ENCODE data around the gene JMJD1C.

The JMJD1C gene

DNA sequence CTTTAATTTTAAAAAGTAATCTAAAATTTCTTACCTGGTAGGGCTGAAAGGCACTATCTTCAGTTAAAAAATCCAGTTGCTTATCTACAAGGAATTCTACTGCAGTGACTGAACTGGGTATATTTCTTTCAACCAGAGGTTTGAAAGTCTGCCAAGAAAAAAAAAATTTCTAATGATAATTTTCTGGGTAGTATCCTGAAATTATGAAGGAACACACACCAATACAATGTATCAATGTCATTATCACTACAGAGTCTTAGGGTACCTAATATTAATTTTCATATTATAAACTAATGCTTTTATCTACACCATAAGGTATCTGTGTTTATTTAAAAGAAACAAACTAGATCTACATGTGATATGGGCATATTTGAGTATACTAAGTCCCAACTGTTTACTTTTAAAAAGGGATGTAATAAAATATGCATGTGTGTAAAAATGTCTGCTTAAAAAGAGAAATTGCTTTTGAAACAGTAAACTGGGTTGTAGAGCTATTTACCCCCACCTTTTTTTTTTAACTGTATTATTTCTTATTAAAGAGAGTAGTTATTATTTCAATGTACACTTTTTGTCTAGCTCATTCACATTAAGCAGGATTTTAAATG, 201.1 kb downstream of the JMJD1C start:
- no peak for DNase-seq (ENCODE audit: extremely low read depth in 1 of 2, low read depth in 1 of 2)

DNA sequence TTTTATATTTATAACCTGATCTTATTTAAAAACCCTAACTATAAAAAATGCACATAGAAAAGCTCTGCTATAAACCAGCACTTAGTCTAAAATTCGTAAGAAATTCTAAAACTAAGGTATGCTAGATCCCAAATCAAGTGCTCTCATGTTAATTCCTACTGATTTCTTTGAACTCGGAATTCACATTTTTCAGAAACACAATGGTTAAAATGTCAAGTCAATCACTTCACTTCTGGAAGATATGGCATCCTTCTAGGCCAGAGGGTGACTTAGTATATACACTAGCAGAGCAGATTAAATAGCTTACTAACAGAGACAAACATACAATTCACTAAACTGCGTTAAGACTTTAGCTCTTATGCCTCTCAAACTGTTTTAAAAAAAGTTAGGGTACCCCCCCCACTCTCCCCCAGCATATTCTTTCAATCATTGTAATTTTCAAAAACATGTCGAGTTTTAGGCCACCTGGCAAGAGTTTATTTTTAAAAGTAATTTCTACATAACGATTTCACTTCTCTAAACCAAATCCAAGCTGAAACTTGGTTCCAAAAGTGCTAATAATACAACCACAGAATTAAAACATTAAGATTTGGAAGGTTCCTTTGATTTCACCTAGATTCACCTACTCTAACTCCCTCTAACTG, 203.2 kb downstream of the JMJD1C start:
- no peak for DNase-seq (ENCODE audit: extremely low read depth in 1 of 2, low read depth in 1 of 2)

DNA sequence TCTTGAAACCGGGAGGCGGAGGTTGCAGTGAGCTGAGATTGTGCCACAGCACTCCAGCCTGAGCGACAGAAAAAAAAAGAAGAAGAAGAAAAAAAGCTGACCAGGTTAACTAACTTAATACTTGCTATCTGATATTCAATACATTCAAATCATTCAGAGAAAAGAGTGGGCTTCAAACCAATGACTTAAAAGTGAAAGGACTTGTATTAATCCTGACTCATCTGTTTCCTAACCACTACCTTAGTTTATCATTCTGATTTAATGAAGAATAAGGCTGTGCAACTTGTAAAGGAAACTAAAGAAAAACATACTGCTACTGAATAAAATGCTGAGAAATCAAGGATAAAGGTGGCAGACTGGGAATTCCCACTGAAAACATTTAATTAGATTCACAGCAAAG, 204.3 kb downstream of the JMJD1C start:
- DNase-seq (ENCODE audit: extremely low read depth in 1 of 2, low read depth in 1 of 2) = no peak

DNA sequence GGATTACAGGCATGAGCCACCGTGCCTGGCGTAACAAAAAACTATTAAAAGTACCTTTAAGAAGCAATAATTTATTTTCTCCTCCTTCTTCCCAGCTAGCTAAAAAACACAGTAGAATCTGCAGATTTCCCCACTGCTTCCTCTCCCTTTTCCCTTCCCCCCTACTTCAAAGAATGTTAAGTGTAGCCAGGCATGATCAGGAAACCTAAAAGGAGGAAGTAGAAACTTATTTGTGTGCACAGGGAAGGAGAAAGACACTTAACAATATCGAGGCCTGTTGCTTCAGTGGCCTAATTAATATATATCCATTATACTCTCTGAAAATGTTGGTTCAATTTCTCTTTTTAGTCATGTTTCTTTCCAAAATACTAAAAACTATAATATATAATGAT, 204.9 kb downstream of the JMJD1C start:
- no peak for DNase-seq (ENCODE audit: extremely low read depth in 1 of 2, low read depth in 1 of 2)

DNA sequence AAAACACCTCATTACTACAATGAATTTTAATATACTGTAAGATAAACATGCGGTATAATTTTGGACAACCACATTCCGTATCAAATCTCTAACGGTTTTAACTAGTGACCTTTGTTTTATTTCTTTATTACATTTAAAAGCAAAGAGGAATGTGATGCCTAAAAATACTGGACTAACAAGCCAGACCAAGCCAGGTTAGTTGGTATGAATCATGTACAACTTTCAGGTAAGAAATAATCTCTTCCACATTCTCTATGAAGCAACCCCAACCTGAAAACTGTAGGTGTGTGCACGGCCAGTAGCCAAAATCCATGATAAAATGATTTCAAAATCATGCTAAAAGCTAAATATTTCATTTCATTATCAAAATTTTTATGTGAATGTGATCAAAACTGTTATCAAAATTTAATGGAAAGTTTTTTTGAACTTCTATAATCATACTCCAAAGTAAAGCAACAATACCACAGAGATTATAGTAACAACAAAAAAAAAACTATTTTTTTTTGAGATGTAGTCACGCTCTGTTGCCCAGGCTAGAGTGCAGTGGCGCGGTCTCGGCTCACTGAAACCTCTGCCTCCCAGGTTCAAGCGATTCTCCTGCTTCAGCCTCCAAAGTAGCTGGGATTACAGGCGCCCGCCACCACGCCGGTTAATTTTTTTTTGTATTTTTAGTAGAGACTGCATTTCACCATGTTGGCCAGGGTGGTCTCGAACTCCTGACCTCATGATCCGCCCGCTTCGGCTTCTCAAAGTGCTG, 205.5 kb downstream of the JMJD1C start:
- no peak for DNase-seq (ENCODE audit: extremely low read depth in 1 of 2, low read depth in 1 of 2)

DNA sequence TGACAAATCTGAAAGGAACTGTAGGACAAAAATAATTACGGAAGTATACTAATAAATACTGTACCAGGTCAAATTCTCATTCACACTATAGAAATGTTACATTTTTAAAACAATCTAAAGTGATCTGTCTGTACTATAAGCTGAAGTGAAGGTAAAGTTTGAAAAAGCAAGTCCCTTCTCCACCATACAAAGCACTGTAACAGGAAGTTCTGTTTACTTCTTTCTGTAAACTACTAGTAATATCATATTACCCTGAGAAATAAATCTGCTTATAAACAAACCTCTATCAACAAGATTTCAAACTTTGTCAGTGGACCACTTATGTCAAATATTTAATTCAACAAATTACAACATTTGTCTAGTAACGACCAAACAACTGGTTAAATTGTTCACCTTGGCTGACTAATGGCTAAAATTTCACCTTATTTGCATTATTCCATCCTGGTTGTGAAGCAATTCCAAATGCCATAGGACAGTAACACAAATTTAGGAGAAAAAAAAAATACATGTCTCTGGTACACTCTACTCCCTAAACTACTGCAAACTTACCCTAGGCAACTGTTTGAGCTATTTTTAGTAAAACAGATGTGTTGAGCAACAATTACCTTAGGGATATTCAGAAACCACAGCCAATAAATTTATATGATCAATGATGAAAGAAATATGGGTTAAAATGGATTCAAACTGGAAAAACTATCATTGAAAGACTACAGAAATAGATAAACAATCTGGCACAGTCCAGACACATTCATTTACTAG, 206.7 kb downstream of the JMJD1C start:
- DNase-seq (ENCODE audit: extremely low read depth in 1 of 2, low read depth in 1 of 2) = no peak

DNA sequence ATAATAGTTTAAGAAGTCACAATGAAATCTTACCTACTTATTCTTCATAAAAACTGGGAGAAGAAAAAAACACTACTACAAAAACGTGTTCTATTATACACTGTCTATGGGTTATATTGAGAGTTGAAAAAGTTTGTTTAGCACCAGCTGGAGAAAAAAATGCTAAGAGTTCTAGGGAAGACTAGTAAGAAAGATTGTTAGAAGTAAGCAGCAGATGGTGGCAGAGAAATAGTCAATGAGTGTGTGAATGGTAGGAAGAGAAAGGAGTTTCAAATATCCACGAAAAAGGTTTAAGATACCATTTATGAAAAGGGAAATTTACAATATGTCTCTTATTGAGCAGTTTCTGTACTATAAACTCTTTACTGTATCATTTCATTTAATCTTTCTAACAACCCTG, 208.0 kb downstream of the JMJD1C start:
- DNase-seq (ENCODE audit: extremely low read depth in 1 of 2, low read depth in 1 of 2) = no peak

DNA sequence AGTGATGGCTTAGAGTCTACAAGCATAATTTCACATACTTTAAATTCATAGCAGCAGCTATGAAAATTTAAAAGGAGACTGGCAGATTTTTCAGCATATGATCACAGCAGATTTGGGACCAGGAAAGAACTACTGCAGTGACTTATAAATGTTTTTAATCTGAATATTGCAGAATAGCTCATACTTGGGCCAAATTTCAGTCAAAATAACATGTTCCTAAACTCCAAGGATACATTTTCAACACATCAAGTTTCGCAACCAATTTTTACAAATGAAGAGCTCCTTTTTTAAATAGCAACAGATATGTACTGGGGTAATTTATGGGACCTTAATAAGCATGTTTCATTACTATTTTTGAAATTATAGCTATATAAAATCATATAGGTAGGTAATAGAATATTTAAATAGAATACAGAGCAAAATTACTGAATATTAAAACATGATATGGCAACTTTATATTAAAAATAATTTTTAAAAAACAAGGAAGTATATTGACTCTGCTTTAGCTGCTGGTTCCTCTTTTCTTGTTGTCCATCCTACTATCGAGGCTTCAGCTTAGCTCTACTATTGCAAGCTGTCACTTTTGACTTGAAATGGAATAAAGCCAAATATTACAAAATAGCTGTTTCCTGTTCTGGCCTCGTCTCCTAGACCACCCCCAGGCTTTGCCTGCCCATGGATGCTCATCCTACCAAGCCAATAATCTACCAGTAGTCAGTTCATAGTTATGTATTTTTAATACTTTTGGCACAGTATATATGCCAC, 209.6 kb downstream of the JMJD1C start:
- no peak for DNase-seq (ENCODE audit: extremely low read depth in 1 of 2, low read depth in 1 of 2)

DNA sequence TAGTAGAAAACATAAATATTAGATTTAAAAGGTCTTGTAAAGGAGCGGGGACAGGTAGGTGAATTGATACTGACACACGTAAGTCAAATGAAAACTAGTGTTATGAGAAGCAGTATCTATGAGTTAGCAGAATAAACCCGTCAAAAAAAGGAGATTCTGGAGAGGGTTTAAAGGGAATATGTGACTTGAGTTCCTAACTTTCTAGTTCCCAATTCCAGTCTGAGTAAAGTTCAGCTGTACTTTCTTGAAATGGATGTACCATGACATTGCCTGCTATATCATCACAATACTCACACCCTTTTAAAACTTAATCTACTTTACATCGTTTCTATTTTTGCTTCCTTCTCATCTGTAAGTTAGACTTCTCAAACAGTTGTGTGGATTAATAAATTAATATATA, 210.5 kb downstream of the JMJD1C start:
- no peak for DNase-seq (ENCODE audit: extremely low read depth in 1 of 2, low read depth in 1 of 2)

DNA sequence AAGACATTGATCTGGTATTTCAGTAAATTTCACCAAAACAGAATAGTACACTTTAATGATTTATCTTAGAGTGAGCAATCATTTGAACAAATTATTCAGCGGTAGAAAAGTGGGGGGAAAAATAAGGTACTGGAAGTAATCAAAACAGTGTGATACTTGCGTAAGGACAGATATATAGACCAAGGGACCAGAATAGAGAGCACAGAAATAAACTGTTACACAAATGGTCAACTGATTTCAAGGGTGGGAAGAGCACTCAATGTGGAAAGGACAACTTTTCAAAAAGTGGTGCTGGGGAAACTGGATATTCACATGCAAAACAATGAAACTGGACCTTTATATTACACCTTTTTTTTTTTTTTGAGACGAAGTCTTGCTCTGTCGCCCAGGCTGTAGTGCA, 212.7 kb downstream of the JMJD1C start:
- no peak for DNase-seq (ENCODE audit: extremely low read depth in 1 of 2, low read depth in 1 of 2)

DNA sequence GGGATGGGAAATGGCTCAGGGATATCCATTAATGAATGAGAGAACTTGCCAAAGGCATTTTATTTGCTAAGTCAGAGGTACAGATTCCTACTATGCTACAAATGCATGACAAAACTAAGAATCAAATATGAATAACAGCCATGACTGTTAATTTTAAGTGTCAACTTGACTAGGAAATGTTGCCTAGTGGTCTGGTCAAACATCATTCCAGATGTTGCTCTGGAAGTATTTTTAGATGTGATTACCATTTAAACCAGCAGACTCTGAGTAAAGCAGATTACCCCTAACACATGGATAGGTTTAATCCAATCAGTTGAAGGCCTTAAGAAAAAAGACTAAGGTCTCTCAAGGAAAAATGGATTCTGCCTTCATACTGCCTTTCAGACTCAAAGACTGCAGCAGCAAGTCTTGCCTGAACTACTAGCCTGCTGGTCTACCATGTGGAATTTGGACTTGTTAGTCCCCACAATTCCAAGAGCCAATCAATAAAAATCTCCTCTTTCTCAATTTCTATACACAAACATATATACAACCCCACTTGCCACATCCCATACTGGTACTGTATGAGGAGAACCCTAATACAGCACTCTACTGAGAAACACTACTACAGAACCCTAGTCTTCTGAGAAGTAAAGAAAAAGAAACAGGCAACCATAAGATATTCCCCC, 213.5 kb downstream of the JMJD1C start:
- no peak for DNase-seq (ENCODE audit: extremely low read depth in 1 of 2, low read depth in 1 of 2)

DNA sequence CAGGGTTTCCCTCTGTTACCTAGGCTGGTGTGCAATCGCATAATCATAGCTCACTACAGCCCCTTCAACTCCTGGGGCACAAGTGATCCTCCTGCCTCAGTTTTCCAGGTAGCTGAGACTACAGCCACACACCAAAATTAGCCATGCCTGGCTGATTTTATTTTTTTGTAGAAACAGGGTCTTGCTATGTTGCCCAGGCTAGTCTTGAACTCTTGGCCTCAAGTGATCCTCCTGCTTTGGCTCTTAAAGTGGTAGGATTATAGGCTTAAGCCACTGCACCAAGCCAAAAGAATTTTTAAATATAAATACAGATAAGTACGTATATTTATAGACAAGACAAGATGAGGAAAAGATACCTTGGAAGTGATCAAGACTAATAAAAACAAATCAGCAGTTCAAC, 215.7 kb downstream of the JMJD1C start:
- no peak for DNase-seq (ENCODE audit: extremely low read depth in 1 of 2, low read depth in 1 of 2)

DNA sequence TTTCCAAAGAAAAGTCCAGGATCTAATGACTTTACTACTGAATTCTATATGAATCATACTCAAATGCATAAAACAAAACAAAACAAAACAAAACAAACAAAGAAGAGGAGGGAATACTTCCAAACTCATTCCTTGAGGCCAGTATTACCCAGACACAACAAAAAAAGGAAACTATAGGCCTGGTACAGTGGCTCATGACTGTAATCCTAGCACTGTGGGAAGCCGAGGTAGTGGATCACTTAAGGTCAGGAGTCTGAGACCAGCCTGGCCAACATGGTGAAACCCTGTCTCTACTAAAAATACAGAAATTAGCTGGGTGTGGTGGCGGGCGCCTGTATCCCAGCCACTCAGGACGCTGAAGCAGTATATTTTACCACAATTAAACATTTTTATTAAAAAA, 218.0 kb downstream of the JMJD1C start:
- no peak for DNase-seq (ENCODE audit: extremely low read depth in 1 of 2, low read depth in 1 of 2)

DNA sequence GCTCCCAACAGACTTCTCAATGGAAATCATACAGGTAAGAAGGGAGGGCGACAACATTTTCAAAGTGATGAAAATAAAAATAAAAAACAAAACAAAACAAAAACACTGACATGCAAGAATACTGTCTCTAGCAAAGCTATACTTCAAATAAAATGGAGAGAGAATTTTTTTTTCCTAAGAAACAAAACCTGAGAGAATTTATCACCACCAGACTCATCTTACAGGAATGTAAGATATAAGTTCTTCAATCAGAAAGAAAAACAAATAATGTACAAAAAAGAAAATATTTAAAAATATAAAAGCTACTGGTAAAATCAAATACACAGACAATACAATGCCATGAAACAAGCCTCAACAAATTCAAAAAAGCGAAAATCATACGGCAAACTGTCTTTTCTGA, 219.4 kb downstream of the JMJD1C start:
- DNase-seq (ENCODE audit: extremely low read depth in 1 of 2, low read depth in 1 of 2) = no peak

DNA sequence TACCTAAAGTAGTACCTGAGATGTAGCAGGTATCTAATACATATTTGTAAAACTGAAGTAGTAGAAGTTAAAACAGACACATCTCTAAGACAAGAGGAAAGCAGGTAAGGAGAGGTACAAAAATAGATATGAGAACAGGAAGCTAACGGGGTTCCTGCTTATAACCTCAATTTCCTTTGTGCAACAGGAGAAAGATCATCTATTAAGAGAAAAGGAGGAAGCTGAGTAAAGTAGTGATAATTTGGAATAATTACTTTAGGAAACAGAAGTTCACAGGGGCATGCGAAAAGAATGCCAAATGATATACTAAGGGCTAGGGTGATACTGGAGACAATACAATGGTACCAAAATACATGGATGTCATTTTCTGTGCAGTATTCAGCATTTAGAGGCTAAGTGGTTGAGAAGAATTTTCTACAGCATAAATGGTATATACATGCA, 223.9 kb downstream of the JMJD1C start:
- DNase-seq (ENCODE audit: extremely low read depth in 1 of 2, low read depth in 1 of 2) = no peak

DNA sequence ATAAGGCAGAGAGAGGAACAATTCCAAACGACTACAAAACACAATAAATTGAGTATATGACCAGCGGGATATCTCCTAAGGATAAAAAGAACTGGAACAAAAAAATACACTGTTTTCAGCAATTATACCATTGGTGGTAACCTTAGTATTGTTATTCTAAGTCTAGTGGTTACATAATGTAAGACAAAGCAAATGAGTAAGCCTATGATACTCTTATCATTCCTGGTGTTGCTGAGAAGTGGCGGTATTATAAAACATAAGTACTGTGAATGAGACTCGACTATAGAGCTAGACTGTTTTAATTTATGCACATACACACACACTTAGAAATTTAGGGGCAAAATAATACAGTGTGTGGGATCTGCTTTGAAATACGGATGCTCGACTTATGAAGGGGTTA, 225.0 kb downstream of the JMJD1C start:
- DNase-seq (ENCODE audit: extremely low read depth in 1 of 2, low read depth in 1 of 2) = no peak

DNA sequence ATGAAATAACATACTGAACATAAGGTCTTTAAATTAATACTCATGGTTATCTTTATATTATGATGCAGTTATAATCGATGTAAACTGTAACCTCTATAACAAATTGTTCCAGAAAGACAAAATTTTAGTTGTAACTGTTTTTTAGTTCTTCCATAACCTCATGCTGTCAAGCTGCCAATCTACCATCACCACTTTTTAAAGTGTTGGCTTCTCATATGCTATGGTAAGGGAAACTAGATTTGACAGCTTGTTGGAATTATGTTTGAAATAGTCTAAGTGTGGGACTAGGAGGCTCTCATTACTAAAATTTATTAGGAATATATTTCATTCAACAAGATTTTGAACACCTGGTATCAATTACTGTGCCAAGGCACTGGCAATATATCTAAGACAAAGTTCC, 227.3 kb downstream of the JMJD1C start:
- no peak for DNase-seq (ENCODE audit: extremely low read depth in 1 of 2, low read depth in 1 of 2)

DNA sequence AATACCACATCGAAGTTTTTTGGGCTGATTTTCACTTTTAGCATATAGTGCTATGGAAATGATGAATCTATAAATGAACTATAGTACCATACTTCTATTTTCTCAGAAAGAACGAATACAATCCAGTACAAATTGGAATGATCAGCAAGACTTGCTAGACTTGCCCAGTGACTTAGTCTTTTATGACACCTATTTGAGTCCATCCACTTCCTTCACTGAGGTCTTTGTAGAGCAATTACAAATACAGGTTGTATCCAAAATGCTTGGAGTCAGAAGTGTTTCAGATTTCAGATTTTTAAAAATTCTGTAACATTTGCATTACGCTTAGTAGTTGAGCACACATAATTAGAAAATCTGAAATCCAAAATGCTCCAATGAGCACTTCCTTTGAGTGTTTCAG, 228.4 kb downstream of the JMJD1C start:
- no peak for DNase-seq (ENCODE audit: extremely low read depth in 1 of 2, low read depth in 1 of 2)

DNA sequence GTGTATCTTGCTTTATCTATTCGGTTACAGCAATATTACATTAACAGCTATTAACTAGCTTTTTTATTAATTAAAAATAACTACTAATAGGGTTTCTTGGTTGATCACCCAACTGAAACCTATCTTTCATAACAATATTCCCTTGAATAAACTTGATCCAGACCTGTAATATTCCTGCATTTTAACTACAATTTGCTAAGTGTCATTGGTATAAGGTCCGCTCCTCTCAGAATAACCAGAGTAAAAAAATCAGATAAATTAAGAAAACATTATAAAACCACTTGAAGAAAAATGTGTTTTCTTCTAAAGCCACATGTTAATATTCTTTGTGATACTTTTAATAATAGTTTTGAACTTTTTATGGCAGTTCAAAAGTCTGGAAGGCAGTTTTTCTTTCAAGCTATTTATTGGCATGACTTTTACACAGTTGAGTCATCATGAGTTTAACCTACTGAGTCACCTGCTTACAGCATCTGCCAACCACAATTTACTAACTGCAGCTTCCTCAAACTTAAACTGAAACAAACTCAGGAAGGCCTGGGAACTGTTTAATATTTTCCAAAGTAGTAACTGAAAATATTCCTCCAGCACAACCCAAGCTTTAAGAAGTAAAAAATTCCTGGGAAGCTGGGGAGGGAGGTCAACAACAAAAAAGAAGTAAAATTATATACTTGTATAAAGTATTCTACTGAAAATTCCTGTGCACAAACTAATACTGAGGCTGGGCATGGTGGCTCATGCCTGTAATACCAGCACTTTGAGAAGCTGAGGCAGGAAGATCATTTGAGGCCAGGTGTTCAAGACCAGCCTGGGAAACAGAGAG, 229.5 kb downstream of the JMJD1C start:
- DNase-seq (ENCODE audit: extremely low read depth in 1 of 2, low read depth in 1 of 2) = no peak

Data from stimulated activated CD8-positive, alpha-beta memory T cell treated with anti-CD3 and anti-CD28 coated beads, Interleukin-7, amount 100 ng/mL, for 48 hours (primary cell).